ENCODE results near the gene LPCAT1. TPM values are rescaled to one million over a fixed set of nuclear protein-coding genes. Genes with fewer than 3 reads are reported as not detected.
"Not testable (repeated sequence)": the region's sequence is repeated elsewhere in the genome, so short reads cannot be mapped to it uniquely, and the experiment has no call there.

The LPCAT1 gene
- total RNA-seq, 4 donors from 2014 or later = 10.4 to 13.2 (median 12.3) TPM

- 93 to 94% methylated on average over 13 to 14 of the region's 14 CpGs for WGBS, 2 donors
- no peak overlapping the region for H3K4me3 ChIP-seq (ENCODE audit: low read depth, poor library complexity, severe bottlenecking)
- no peak for DNase-seq (ENCODE audit: low spot score in 2 of 2)
- intact Hi-C loops (cut with DNase I; ENCODE audit: low total_unique reads) = no loop called here
- TF ChIP-seq CTCF (IDR thresholded peaks at IDR 0.05) = no peak
- TF ChIP-seq POLR2A (IDR thresholded peaks at IDR 0.05) = no peak
Observed at GRCh38 chr5:1464096-1464446, 59.7 kb downstream of the LPCAT1 start.

- TF ChIP-seq POLR2A (IDR thresholded peaks at IDR 0.05) (no peak), CTCF (IDR thresholded peaks at IDR 0.05) (no peak)
- intact Hi-C loops (cut with DNase I; ENCODE audit: low total_unique reads) = no loop called here
- WGBS, 2 donors = 96% methylated on average over 43 to 44 of the region's 46 CpGs
- DNase-seq (ENCODE audit: low spot score in 2 of 2) = peak in 1 of 2 donors; percentile 66
- no peak overlapping the region for H3K4me3 ChIP-seq (ENCODE audit: low read depth, poor library complexity, severe bottlenecking)
Observed at GRCh38 chr5:1463326-1464095, 60.2 kb downstream of the LPCAT1 start.

DNA sequence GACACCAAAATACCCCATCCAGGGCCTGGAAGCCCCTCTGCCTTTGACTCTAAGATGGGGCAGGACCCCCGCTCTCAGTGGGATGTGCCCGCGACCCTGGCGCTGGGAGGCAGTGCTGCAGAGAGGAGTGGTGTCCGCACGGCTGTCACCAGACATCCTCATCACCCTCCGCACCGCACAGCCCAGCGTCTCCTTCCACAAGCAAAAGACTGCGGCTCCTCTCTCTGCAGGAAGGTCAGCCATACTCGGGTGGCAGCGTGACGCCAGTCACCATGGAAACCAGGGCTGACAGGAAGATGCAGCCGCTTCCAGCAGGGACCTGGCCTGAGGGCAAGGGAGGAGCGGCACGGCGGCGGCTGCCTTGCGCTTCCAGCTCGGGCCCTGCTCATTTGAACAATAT, 61.4 kb downstream of the LPCAT1 start:
- TF ChIP-seq POLR2A (IDR thresholded peaks at IDR 0.05) (no peak), CTCF (IDR thresholded peaks at IDR 0.05) (no peak)
- no peak for DNase-seq (ENCODE audit: low spot score in 2 of 2)
- 85 to 89% methylated on average over 20 of the region's 20 CpGs for WGBS, 2 donors

DNA sequence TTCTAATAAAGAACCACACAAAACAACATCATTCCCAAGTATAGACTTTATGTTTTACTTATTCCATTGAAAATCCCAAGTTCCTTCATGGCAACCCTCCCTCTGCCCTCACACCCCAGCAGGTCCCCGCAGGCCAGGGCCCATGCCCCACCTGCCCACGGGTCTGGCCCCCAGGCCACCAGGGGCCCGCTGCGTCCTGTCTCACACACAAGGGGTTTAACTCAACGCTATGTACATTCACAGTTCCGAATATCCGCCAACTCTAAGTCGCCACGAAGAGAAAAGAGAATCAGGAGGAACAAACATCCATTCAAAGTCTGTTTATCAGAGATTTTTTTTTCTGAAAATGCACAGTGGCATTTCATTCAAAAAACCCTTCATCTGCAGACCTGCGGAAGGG, 62.4 kb downstream of the LPCAT1 start:
- TF ChIP-seq POLR2A (IDR thresholded peaks at IDR 0.05) (no peak), CTCF (IDR thresholded peaks at IDR 0.05) (no peak)
- H3K4me3 ChIP-seq (ENCODE audit: low read depth, poor library complexity, severe bottlenecking) = no peak overlapping the region
- no peak for DNase-seq (ENCODE audit: low spot score in 2 of 2)
- WGBS, 2 donors = 92 to 95% methylated on average over 10 of the region's 10 CpGs
- intact Hi-C loops (cut with DNase I; ENCODE audit: low total_unique reads) = no loop called here

More for the DNA sequence above, 61.4 kb downstream of the LPCAT1 start:
- no peak overlapping the region for H3K4me3 ChIP-seq (ENCODE audit: low read depth, poor library complexity, severe bottlenecking)
- intact Hi-C loops (cut with DNase I; ENCODE audit: low total_unique reads) = no loop called here

GRCh38 chr5:1460054-1460682, 63.6 kb downstream of the LPCAT1 start:
- no peak overlapping the region for H3K4me3 ChIP-seq (ENCODE audit: low read depth, poor library complexity, severe bottlenecking)
- peak in 1 of 2 donors; percentile 37 for DNase-seq (ENCODE audit: low spot score in 2 of 2)
- WGBS, 2 donors = 69 to 79% methylated on average over 15 to 16 of the region's 16 CpGs
- intact Hi-C loops (cut with DNase I; ENCODE audit: low total_unique reads) = no loop called here
- TF ChIP-seq CTCF (IDR thresholded peaks at IDR 0.05) (no peak), POLR2A (IDR thresholded peaks at IDR 0.05) (no peak)

- H3K4me3 ChIP-seq (ENCODE audit: low read depth, poor library complexity, severe bottlenecking); intact Hi-C loops (cut with DNase I; ENCODE audit: low total_unique reads); DNase-seq (ENCODE audit: low spot score in 2 of 2): not testable (repeated sequence)
- 85 to 92% methylated on average over 1 to 2 of the region's 2 CpGs for WGBS, 2 donors
Observed at GRCh38 chr5:1459435-1459834, 64.3 kb downstream of the LPCAT1 start.

GRCh38 chr5:1456110-1456881, 67.5 kb downstream of the LPCAT1 start:
- DNase-seq (ENCODE audit: low spot score in 2 of 2); intact Hi-C loops (cut with DNase I; ENCODE audit: low total_unique reads); H3K4me3 ChIP-seq (ENCODE audit: low read depth, poor library complexity, severe bottlenecking): not testable (repeated sequence)
- 92 to 93% methylated on average over 9 to 12 of the region's 20 CpGs for WGBS, 2 donors

All from lower leg skin (tissue), 4 donors.